HepG2 (cell line): ENCODE results near the gene FHIT. TPM values are rescaled to one million over a fixed set of nuclear protein-coding genes. Genes with fewer than 3 reads are reported as not detected.

Experiments
- ATAC-seq: fragments of 200-7000 bp; cut with Tn5 transposase; 3 replicates; pipeline ENCODE4 v1.9.1; 2020; ENCODE audit warnings: mild to moderate bottlenecking, moderate library complexity
- BruUV-seq: library from RNA; stranded (reverse); fragments of 400-500 nt; replicated peaks from 2 replicates; lab custom pipeline; 2021; lab: Mats Ljungman, UMichigan
- CTCF ChIA-PET: fragments of 300-600 bp; formaldehyde crosslinking; extraction: SDS; loops from one replicate; lab custom pipeline; 2021; ENCODE audit warnings: low total read pairs, inconsistent platforms, low intra/inter-chr PET ratio; lab: Yijun Ruan, JAX
- POLR2A ChIA-PET: fragments of 350-600 bp; sonication (Branson Sonifier 250); formaldehyde crosslinking; loops from one replicate; lab custom pipeline; 2020; ENCODE audit warnings: antibody characterized with exemption, inconsistent platforms; lab: Yijun Ruan, JAX
- DNase-seq: peaks from one replicate; pipeline ENCODE4 v3.0.0-alpha.2; 2015; ENCODE audit warnings: low spot score
- FAIRE-seq: peaks from 3 replicates; lab custom pipeline; 2011; peaks lifted over from hg19 to GRCh38; lab: Jason Lieb, UNC
- H2AFZ ChIP-seq: one replicate; pipeline ENCODE4 v1.6.1; 2011; ENCODE audit warnings: low read length, inconsistent platforms
- H3K27ac ChIP-seq: fragments of 300-600 bp; 3 replicates; pipeline ENCODE4 v1.8.0; 2011; ENCODE audit warnings: mixed run types, mild to moderate bottlenecking, mixed read lengths, low read length, inconsistent platforms; ENCODE audit not compliant: insufficient read depth; ENCODE audit errors: extremely low read length
- H3K27me3 ChIP-seq, 2 experiments: fragments of 200-600 bp in 1 of 2; 2 replicates in 1 of 2; 3 replicates in 1 of 2; pipeline versions ENCODE4 v1.6.0 to v1.8.0; 2011; ENCODE audit warnings: low read length in 2 of 2, mild to moderate bottlenecking in 2 of 2, moderate library complexity in 2 of 2, inconsistent platforms in 1 of 2; ENCODE audit not compliant: insufficient read depth in 2 of 2, control insufficient read depth in 1 of 2
- H3K36me3 ChIP-seq, 2 experiments: fragments of 200-600 bp in 1 of 2; replicated peaks in 1 of 2; 2 replicates in 1 of 2; 3 replicates in 1 of 2; pipeline versions ENCODE4 v1.5.1 to v1.8.0; 2011; ENCODE audit warnings: low read length in 2 of 2, inconsistent platforms in 1 of 2; ENCODE audit not compliant: insufficient read depth in 2 of 2, control insufficient read depth in 1 of 2
- H3K4me1 ChIP-seq: 2 replicates; pipeline ENCODE4 v1.5.1; 2012; ENCODE audit warnings: low read length, inconsistent platforms; ENCODE audit not compliant: insufficient read depth
- H3K4me2 ChIP-seq: 2 replicates; pipeline ENCODE4 v1.6.0; 2011; ENCODE audit warnings: low read depth, low read length, inconsistent platforms
- H3K4me3 ChIP-seq, 3 experiments: fragments of 200-600 bp in 1 of 3; sonication (generic), shearing (Covaris generic) in 1 of 3; replicated peaks in 1 of 3; 2 replicates each; pipeline ENCODE4 v1.5.1; 2011 to 2016; ENCODE audit warnings: low read length in 3 of 3, inconsistent platforms in 2 of 3, low read depth in 2 of 3, mild to moderate bottlenecking in 2 of 3, control low read depth in 1 of 3, mixed read lengths in 1 of 3; ENCODE audit not compliant: insufficient read depth in 1 of 3
- H3K79me2 ChIP-seq: one replicate; pipeline ENCODE4 v1.6.1; 2011; ENCODE audit warnings: low read length, inconsistent platforms; ENCODE audit not compliant: insufficient read depth
- H3K9ac ChIP-seq: 2 replicates; pipeline ENCODE4 v1.6.0; 2011; ENCODE audit warnings: mild to moderate bottlenecking, low read depth, low read length, inconsistent platforms; ENCODE audit not compliant: insufficient read depth
- H3K9me3 ChIP-seq: 2 replicates; pipeline ENCODE4 v1.5.1; 2012; ENCODE audit warnings: mild to moderate bottlenecking, low read length
- H4K20me1 ChIP-seq: 2 replicates; pipeline ENCODE4 v1.6.0; 2011; ENCODE audit warnings: inconsistent platforms, mild to moderate bottlenecking, low read length, moderate library complexity; ENCODE audit not compliant: insufficient read depth
- ADNP ChIP-seq: sonication (generic); formaldehyde crosslinking; IDR thresholded peaks from 2 replicates; pipeline ENCODE4 v1.4.0; 2020; ENCODE audit warnings: missing genetic modification reagents
- AHDC1 ChIP-seq: sonication (generic); formaldehyde crosslinking; IDR thresholded peaks from 2 replicates; pipeline ENCODE4 v1.5.1; 2020; ENCODE audit warnings: mild to moderate bottlenecking, missing genetic modification reagents, borderline replicate concordance
- BHLHE40 ChIP-seq: IDR thresholded peaks from 2 replicates; pipeline ENCODE4 v1.6.1; 2011; ENCODE audit warnings: low read length, improper control_type of control experiment
- FOXO4 ChIP-seq: sonication (generic); formaldehyde crosslinking; conservative IDR thresholded peaks from 2 replicates; pipeline ENCODE4 v1.8.1; 2023; ENCODE audit warnings: missing genetic modification reagents
- HOXA7 ChIP-seq: sonication (generic); formaldehyde crosslinking; IDR thresholded peaks from 2 replicates; pipeline ENCODE4 v1.8.1; 2022; ENCODE audit warnings: mild to moderate bottlenecking, missing genetic modification reagents, moderate library complexity
- MXI1 ChIP-seq: IDR thresholded peaks from 3 replicates; pipeline ENCODE4 v1.6.1; 2012; ENCODE audit warnings: low read depth, low read length, inconsistent platforms, borderline replicate concordance
- NBN ChIP-seq: fragments of 450-650 bp; conservative IDR thresholded peaks from 2 replicates; pipeline ENCODE4 v1.6.1; 2017
- NCOA2 ChIP-seq: sonication (generic); formaldehyde crosslinking; IDR thresholded peaks from 2 replicates; pipeline ENCODE4 v1.8.0; 2022; ENCODE audit warnings: inconsistent platforms
- RBM39 ChIP-seq: fragments of 200-400 bp; formaldehyde crosslinking; IDR thresholded peaks from one replicate; pipeline ENCODE4 v1.6.1; 2018; ENCODE audit warnings: antibody characterized with exemption, mild to moderate bottlenecking, low read depth, low read length; ENCODE audit not compliant: poor library complexity, severe bottlenecking
- SRF ChIP-seq: IDR thresholded peaks from 2 replicates; pipeline ENCODE4 v1.6.1; 2011; ENCODE audit warnings: mild to moderate bottlenecking, low read depth, low read length, moderate library complexity
- TAF1 ChIP-seq: sonication (generic); formaldehyde crosslinking; IDR thresholded peaks from 2 replicates; pipeline ENCODE4 v1.4.0; 2020; ENCODE audit warnings: missing genetic modification reagents
- THYN1 ChIP-seq: sonication (generic); formaldehyde crosslinking; IDR thresholded peaks from 2 replicates; pipeline ENCODE4 v1.8.1; 2023; ENCODE audit warnings: low read depth, mild to moderate bottlenecking, moderate library complexity, missing genetic modification reagents, borderline replicate concordance
- ZBTB7B ChIP-seq: sonication (generic); formaldehyde crosslinking; IDR thresholded peaks from 2 replicates; pipeline ENCODE4 v1.4.0; 2020; ENCODE audit warnings: missing genetic modification reagents
- ZFP90 ChIP-seq: sonication (generic); formaldehyde crosslinking; IDR thresholded peaks from 2 replicates; pipeline ENCODE4 v1.8.0; 2022; ENCODE audit warnings: missing genetic modification reagents, mild to moderate bottlenecking, inconsistent platforms, borderline replicate concordance
- ZNF451 ChIP-seq: sonication (generic); formaldehyde crosslinking; IDR thresholded peaks from 2 replicates; pipeline ENCODE4 v1.5.0; 2020; ENCODE audit warnings: mild to moderate bottlenecking, missing genetic modification reagents
- ZNF510 ChIP-seq: sonication (generic); formaldehyde crosslinking; IDR thresholded peaks from 2 replicates; pipeline ENCODE4 v1.4.0; 2020; ENCODE audit warnings: low read depth, mild to moderate bottlenecking, missing genetic modification reagents
- ZNF607 ChIP-seq: sonication (generic); formaldehyde crosslinking; IDR thresholded peaks from 2 replicates; pipeline ENCODE4 v1.5.1; 2020; ENCODE audit warnings: missing genetic modification reagents, mild to moderate bottlenecking, borderline replicate concordance
- WGBS: methylation state at CpG from one replicate; pipeline ENCODE4 v1.1.6; 2017; ENCODE audit warnings: low lambda C conversion rate; 5-methylcytosine and 5-hydroxymethylcytosine counted together
- in situ Hi-C: cut with HindIII; loops from 2 replicates; pipeline ENCODE4 v1.10.0; 2017; ENCODE audit warnings: low pct_unique_long_range_greater_than_20kb; ENCODE audit not compliant: extremely low pct_ligation_motif_present
- intact Hi-C: fragments of 100-400 bp; cut with micrococcal nuclease; formaldehyde crosslinking; loops from one replicate; pipeline ENCODE4 v1.10.0; 2022; ENCODE audit not compliant: unreplicated experiment
- polyA plus RNA-seq, 8 experiments: library from polyadenylated mRNA; depleted of rRNA in 3 of 8; stranded (reverse) in 7 of 8; unstranded in 1 of 8; fragments of >200 nt; fragmentation: Illumina TruSeq in 4 of 8; extraction: Trizol in 4 of 8; gene quantifications; 2 replicates each; pipeline versions ENCODE4 v1.2.1 to v1.2.3, GENCODE V29; 2011 to 2016; ENCODE audit warnings: low read depth in 4 of 8, missing spikeins in 1 of 8, mixed read lengths in 1 of 8; ENCODE audit not compliant: insufficient read depth in 1 of 8
- total RNA-seq, 5 experiments: library from RNA; depleted of rRNA; stranded (reverse); fragments of >200 nt; fragmentation: Illumina TruSeq; extraction: Trizol; gene quantifications; 2 replicates each; pipeline ENCODE4 v1.2.3, GENCODE V29; 2016; ENCODE audit warnings: low read depth in 1 of 5

FHIT gene
- total and polyA plus RNA-seq, 2 of the 13 experiments (the other 11 are each of a cell fraction or from before 2014, with no cell fraction given): 4.0 to 4.6 TPM

- no peak for TF ChIP-seq AHDC1 (CRISPR knock-in tag)
- TF ChIP-seq ZNF451 (CRISPR knock-in tag): no peak
- TF ChIP-seq NBN: no peak
- TF ChIP-seq MXI1: no peak
- no peak for TF ChIP-seq BHLHE40
- TF ChIP-seq ZFP90 (CRISPR knock-in tag): no peak
- TF ChIP-seq, all 625 proteins: peak for 0
These were observed 1202.8 kb downstream of the FHIT start (continued) for GRCh38 chr3:60048447-60048848.

GRCh38 chr3:60047426-60048200 lies 1203.6 kb downstream of the FHIT start:
- no peak for FAIRE-seq
- H3K4me2 ChIP-seq: no peak overlapping the region
- no TSS peak for BruUV-seq
- no peaks in the 10 kb centered on the region for H3K4me1 ChIP-seq
- in situ Hi-C loops (no loop called here), intact Hi-C loops (no loop called here)
- no peak for DNase-seq
- no peak overlapping the region for H3K27ac ChIP-seq
- H3K79me2 ChIP-seq: no peaks in the 10 kb centered on the region
- no peaks in the 10 kb centered on the region for H4K20me1 ChIP-seq
- ChIA-PET CTCF (no interaction called here), POLR2A (no interaction called here)
- no peaks in the 10 kb centered on the region for H3K36me3 ChIP-seq
- no peaks in the 10 kb centered on the region; the same call in 1 of the 2 replicates for H3K9me3 ChIP-seq
- WGBS: 66% methylated on average over 9 of the region's 9 CpGs
- no peaks in the 10 kb centered on the region for H3K27me3 ChIP-seq
- no peak for ATAC-seq
- H3K4me3 ChIP-seq: no peak overlapping the region
- H2AFZ ChIP-seq: no peak overlapping the region
- H3K9ac ChIP-seq: no peak overlapping the region
- TF ChIP-seq ADNP (CRISPR knock-in tag): no peak
- no peak for TF ChIP-seq ZNF510 (CRISPR knock-in tag)
- no peak for TF ChIP-seq ZBTB7B (CRISPR knock-in tag)
- no peak for TF ChIP-seq ZNF607
- no peak for TF ChIP-seq TAF1 (CRISPR knock-in tag)
- TF ChIP-seq SRF: no peak
- no peak for TF ChIP-seq FOXO4 (CRISPR knock-in tag)
- TF ChIP-seq HOXA7 (CRISPR knock-in tag): no peak
- no peak for TF ChIP-seq RBM39
- no peak for TF ChIP-seq THYN1 (CRISPR knock-in tag)
- no peak for TF ChIP-seq NCOA2 (CRISPR knock-in tag)
